Measurements from ENCODE around the gene EPHA8. TPM values are rescaled to one million over a fixed set of nuclear protein-coding genes. Genes with fewer than 3 reads are reported as not detected.

EPHA8 gene
- total and polyA plus RNA-seq, 2 of the 13 experiments (the other 11 are each of a cell fraction or from before 2014, with no cell fraction given), result not detected

DNA sequence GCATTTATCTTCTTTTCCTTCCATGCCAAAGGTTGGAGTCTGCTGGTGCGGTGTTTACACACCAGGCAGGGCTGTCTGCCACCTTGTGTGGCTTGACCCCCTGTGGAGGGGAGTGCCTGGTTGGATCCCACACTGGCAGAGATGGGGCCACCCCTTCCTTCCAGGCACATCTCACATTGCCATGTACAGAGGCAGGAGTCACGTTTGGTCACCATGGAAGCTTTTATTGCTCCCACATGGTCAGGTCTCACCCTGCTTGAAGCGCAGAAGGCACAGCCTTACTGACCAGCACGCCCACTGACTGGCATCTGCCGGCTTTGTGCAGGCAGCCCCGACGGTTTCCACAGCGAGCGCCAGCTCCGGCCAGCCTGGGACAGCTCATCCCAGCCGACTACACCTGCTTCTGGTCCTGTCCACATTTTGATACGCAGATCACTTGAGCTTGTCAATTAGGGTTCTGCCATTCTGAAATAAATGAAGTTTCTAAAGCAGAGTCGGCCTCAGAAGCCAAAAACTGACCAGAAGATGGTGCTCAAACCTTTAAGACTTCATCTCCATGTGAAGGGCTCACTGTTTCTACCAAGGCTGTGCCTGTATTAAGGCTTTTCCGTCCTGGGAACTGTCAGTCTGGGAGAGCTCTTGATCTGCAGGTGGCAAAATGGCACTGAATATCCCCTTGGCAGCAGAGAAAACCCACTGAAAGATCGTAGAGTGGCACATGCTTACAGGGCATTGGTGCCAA, 35.6 kb upstream of the EPHA8 start:
- Histone ChIP-seq H3K4me3 (replicated peaks in 1 of 3; ENCODE audit: insufficient read depth in 1 of 3, low read depth in 2 of 3, low read length in 3 of 3) (no peak overlapping the region), H3K27me3 (ENCODE audit: control insufficient read depth in 1 of 2, insufficient read depth in 2 of 2, low read length in 2 of 2) (no peaks in the 10 kb centered on the region), H3K36me3 (replicated peaks in 1 of 2; ENCODE audit: control insufficient read depth in 1 of 2, insufficient read depth in 2 of 2, low read length in 2 of 2) (peaks cover 15 to 39% of the 10 kb centered on the region in 2 experiments), H3K9ac (ENCODE audit: insufficient read depth, low read depth, low read length) (no peak overlapping the region), H3K79me2 (ENCODE audit: insufficient read depth, low read length) (no peaks in the 10 kb centered on the region), H3K4me2 (ENCODE audit: low read depth, low read length) (no peak overlapping the region), H2AFZ (ENCODE audit: low read length) (no peak overlapping the region), H3K9me3 (ENCODE audit: low read length) (no peaks in the 10 kb centered on the region), H4K20me1 (ENCODE audit: insufficient read depth, low read length) (no peaks in the 10 kb centered on the region), H3K4me1 (ENCODE audit: insufficient read depth, low read length) (no peaks in the 10 kb centered on the region), H3K27ac (ENCODE audit: extremely low read length, insufficient read depth, low read length) (no peak overlapping the region)
- in situ Hi-C loops (cut with HindIII; ENCODE audit: extremely low pct_ligation_motif_present, low pct_unique_long_range_greater_than_20kb), result no loop called here
- intact Hi-C loops (cut with micrococcal nuclease; ENCODE audit: unreplicated experiment), result no loop called here
- FAIRE-seq, result no peak
- CTCF ChIA-PET (ENCODE audit: low intra/inter-chr PET ratio, low total read pairs), result no interaction called here
- POLR2A ChIA-PET, result no interaction called here
- WGBS (ENCODE audit: low lambda C conversion rate), result 94% methylated on average over 13 of the region's 15 CpGs
- BruUV-seq (replicated peaks), result no TSS peak
- DNase-seq (ENCODE audit: low spot score), result no peak
- TF ChIP-seq STAG1 (CRISPR knock-in tag; IDR thresholded peaks at IDR 0.05) (peak; percentile 26; the same call in 1 of the 2 replicates), TEAD3 (CRISPR knock-in tag; optimal IDR thresholded peaks at IDR 0.05; ENCODE audit: borderline replicate concordance) (no peak)
- ATAC-seq, result no peak

DNA sequence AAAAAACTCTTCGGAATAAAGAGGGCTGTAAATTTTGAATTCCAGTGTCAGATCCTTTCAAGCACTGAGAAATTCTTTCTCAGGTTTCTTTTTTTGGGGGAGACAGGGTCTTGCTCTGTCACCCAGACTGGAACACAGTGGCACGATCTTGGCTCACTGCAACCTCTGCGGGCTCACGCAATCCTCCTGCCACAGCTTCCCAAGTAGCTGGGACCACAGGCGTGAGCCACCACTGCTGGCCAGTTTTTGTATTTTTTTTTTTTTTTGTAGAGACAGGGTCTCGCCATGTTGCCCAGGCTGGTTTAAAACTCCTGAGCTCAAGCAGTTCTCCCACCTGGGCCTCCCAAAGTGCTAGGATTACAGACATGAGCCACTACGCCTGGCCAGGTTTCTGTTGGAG, 34.8 kb upstream of the EPHA8 start:
- WGBS (ENCODE audit: low lambda C conversion rate), result 96% methylated on average over 7 of the region's 7 CpGs
- Histone ChIP-seq H3K4me2 (ENCODE audit: low read depth, low read length) (no peak overlapping the region), H3K9me3 (ENCODE audit: low read length) (no peaks in the 10 kb centered on the region), H3K27ac (ENCODE audit: extremely low read length, insufficient read depth, low read length) (no peak overlapping the region), H3K4me3 (replicated peaks in 1 of 3; ENCODE audit: insufficient read depth in 1 of 3, low read depth in 2 of 3, low read length in 3 of 3) (no peak overlapping the region), H3K9ac (ENCODE audit: insufficient read depth, low read depth, low read length) (no peak overlapping the region), H4K20me1 (ENCODE audit: insufficient read depth, low read length) (no peaks in the 10 kb centered on the region), H3K79me2 (ENCODE audit: insufficient read depth, low read length) (no peaks in the 10 kb centered on the region), H3K27me3 (ENCODE audit: control insufficient read depth in 1 of 2, insufficient read depth in 2 of 2, low read length in 2 of 2) (no peaks in the 10 kb centered on the region), H3K36me3 (replicated peaks in 1 of 2; ENCODE audit: control insufficient read depth in 1 of 2, insufficient read depth in 2 of 2, low read length in 2 of 2) (peaks cover 15 to 35% of the 10 kb centered on the region in 2 experiments), H3K4me1 (ENCODE audit: insufficient read depth, low read length) (no peaks in the 10 kb centered on the region), H2AFZ (ENCODE audit: low read length) (no peak overlapping the region)
- TSS peak; percentile 25 for BruUV-seq (replicated peaks)
- ChIA-PET CTCF (ENCODE audit: low intra/inter-chr PET ratio, low total read pairs) (no interaction called here), POLR2A (no interaction called here)
- no peak for DNase-seq (ENCODE audit: low spot score)
- intact Hi-C loops (cut with micrococcal nuclease; ENCODE audit: unreplicated experiment) (no loop called here), in situ Hi-C loops (cut with HindIII; ENCODE audit: extremely low pct_ligation_motif_present, low pct_unique_long_range_greater_than_20kb) (no loop called here)
- no peak for ATAC-seq
- no peak for FAIRE-seq
- TF ChIP-seq TRAFD1 (CRISPR knock-in tag; IDR thresholded peaks at IDR 0.05; ENCODE audit: borderline replicate concordance), result no peak
- TF ChIP-seq ZNF646 (CRISPR knock-in tag; IDR thresholded peaks at IDR 0.05), result no peak
- no peak for TF ChIP-seq ZFYVE20 (CRISPR knock-in tag; IDR thresholded peaks at IDR 0.05; ENCODE audit: borderline replicate concordance, low read depth)
- TF ChIP-seq ZNF451 (CRISPR knock-in tag; IDR thresholded peaks at IDR 0.05), result no peak
- no peak for TF ChIP-seq ZBTB7B (CRISPR knock-in tag; IDR thresholded peaks at IDR 0.05)
- no peak for TF ChIP-seq ZNF891 (CRISPR knock-in tag; IDR thresholded peaks at IDR 0.05)
- no peak for TF ChIP-seq KMT2A (CRISPR knock-in tag; IDR thresholded peaks at IDR 0.05)
- TF ChIP-seq ZNF773 (CRISPR knock-in tag; IDR thresholded peaks at IDR 0.05; ENCODE audit: borderline replicate concordance), result no peak
- TF ChIP-seq RNF2 (conservative IDR thresholded peaks at IDR 0.05; ENCODE audit: low read depth), result no peak
